ENCODE measurements around the gene GRIK3.

- TF ChIP-seq CTCF (IDR thresholded peaks at IDR 0.05; ENCODE audit: low read depth, low read length) (no peak), EZH2phosphoT487 (IDR thresholded peaks at IDR 0.05; ENCODE audit: low read depth) (no peak)
These were observed 253.2 kb downstream of the GRIK3 start for GRCh38 chr1:36781098-36781497.
